Mesothelial cell of epicardium (in vitro differentiated cells): ENCODE measurements around the gene OLFML2A. TPM values are rescaled to one million over a fixed set of nuclear protein-coding genes. Genes with fewer than 3 reads are reported as not detected.
"Not testable (repeated sequence)": the region's sequence is repeated elsewhere in the genome, so short reads cannot be mapped to it uniquely, and the experiment has no call there.

ENCODE experiments used
- DNase-seq, 2 experiments: peaks; one replicate each; pipeline ENCODE4 v3.0.0; 2021; ENCODE audit warnings: low spot score in 2 of 2; ENCODE audit not compliant: unreplicated experiment in 2 of 2
- H3K27ac Mint-ChIP-seq: 2 replicates; pipeline ENCODE4 v1.8.0; 2021; ENCODE audit warnings: mixed read lengths
- H3K27me3 Mint-ChIP-seq: 2 replicates; pipeline ENCODE4 v1.8.0; 2021; ENCODE audit warnings: low read depth, mixed read lengths
- H3K36me3 Mint-ChIP-seq: 2 replicates; pipeline ENCODE4 v1.8.0; 2021; ENCODE audit warnings: mixed read lengths
- H3K4me1 Mint-ChIP-seq: 2 replicates; pipeline ENCODE4 v1.8.0; 2021; ENCODE audit warnings: mixed read lengths
- H3K4me3 Mint-ChIP-seq: 2 replicates; pipeline ENCODE4 v1.8.0; 2021; ENCODE audit warnings: mild to moderate bottlenecking, moderate library complexity, mixed read lengths
- H3K9me3 Mint-ChIP-seq: 2 replicates; pipeline ENCODE4 v1.8.0; 2021; ENCODE audit warnings: mixed read lengths
- total RNA-seq: library from RNA; stranded (reverse); gene quantifications from 3 replicates; pipeline ENCODE4 v1.2.1, GENCODE V29; 2021
- TF ChIP-seq, protein P1 (sequence below): fragments of 200-600 bp; sonication (generic); IDR thresholded peaks from one replicate; pipeline ENCODE4 v1.5.0; 2021; ENCODE audit warnings: antibody characterized with exemption; ENCODE audit not compliant: unreplicated experiment

Gene OLFML2A
- total RNA-seq, 1 donor from 2014 or later, result 37.4 TPM

DNA sequence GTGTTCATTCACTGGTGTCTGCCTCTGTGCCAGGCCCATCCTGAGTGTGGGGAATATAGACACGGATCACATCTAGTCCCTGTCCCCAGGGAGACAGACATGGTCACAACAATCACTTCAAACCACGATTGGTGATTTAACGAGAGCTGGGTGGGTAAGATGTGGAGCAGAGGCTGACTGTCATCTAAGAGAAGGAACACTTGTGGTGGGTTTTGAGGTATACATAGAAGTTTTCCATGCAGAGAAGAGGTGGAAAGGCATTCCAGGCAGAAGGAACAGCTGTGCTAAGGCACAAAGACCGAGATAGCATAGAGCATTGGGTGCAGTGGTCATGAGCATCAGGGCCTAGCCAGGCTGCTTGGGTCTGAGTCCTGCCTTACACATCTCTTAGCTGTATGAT, 53.7 kb downstream of the OLFML2A start:
- peaks cover 6% of the 10 kb centered on the region for H3K9me3 Mint-ChIP-seq
- DNase-seq, result no peak
- H3K36me3 Mint-ChIP-seq, result peaks cover 3% of the 10 kb centered on the region
- no peak overlapping the region for H3K27ac Mint-ChIP-seq
- TF ChIP-seq, protein P1, sequence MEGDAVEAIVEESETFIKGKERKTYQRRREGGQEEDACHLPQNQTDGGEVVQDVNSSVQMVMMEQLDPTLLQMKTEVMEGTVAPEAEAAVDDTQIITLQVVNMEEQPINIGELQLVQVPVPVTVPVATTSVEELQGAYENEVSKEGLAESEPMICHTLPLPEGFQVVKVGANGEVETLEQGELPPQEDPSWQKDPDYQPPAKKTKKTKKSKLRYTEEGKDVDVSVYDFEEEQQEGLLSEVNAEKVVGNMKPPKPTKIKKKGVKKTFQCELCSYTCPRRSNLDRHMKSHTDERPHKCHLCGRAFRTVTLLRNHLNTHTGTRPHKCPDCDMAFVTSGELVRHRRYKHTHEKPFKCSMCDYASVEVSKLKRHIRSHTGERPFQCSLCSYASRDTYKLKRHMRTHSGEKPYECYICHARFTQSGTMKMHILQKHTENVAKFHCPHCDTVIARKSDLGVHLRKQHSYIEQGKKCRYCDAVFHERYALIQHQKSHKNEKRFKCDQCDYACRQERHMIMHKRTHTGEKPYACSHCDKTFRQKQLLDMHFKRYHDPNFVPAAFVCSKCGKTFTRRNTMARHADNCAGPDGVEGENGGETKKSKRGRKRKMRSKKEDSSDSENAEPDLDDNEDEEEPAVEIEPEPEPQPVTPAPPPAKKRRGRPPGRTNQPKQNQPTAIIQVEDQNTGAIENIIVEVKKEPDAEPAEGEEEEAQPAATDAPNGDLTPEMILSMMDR, result no peak
- peaks cover 23% of the 10 kb centered on the region for H3K4me1 Mint-ChIP-seq
- no peak overlapping the region for H3K4me3 Mint-ChIP-seq
- no peaks in the 10 kb centered on the region for H3K27me3 Mint-ChIP-seq

DNA sequence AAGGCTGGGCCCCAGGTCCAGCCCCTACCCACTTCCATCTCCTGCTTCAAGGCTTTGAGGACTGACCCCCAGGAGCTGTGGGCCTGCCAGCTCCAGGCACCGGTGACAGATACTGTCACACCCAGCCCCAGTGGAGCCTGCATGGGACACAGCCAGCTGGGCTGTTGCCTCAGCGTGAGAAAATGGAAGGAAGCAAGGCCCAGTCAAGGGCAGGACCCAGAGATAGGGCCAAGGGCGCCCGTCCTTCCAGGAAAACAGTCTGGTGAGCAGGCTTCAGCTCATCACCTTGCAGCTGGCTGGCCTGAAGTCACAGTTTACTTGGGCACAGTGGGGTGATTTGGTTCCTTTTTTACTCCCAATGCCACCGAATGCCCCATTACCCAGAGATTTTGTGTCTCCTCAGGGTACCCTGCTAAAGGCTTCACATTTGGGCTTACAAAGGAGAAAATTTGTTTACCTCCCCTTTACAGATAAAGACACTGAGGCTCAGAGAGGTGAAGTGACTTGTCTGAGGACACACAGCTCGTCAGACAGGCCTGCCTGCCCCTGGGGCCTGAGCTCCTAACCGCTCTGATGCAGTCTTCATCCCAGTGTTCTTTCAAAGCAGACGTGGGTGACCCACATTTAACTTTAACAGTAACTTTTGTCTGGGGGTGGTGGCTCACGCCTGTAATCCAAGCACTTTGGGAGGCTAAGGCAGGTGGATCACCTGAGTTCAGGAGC, 54.9 kb downstream of the OLFML2A start:
- Mint-ChIP-seq H3K9me3 (no peaks in the 10 kb centered on the region), H3K27ac (no peak overlapping the region), H3K27me3 (no peaks in the 10 kb centered on the region), H3K4me1 (peaks cover 28% of the 10 kb centered on the region), H3K36me3 (no peaks in the 10 kb centered on the region), H3K4me3 (no peak overlapping the region)
- no peak for DNase-seq
- TF ChIP-seq, protein P1, result no peak

DNA sequence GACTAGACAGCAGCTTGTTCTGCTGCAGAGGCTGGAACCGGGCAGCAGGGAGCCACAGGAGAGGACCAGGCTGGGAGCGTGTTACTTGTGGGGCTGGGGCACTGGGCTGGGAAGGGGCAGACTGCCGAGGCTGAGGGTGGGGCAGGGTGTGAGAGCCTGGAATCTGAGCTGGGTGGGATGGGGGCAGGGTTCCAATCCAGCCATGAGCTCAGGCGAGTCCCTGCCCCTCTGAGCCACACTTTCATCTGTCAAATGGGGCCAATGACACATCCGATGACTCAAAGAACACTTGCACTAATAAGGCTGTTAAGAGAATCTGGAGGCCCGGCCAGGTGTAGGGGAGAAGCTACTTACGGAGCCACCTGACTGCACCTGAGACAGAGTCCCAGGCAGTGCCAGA, 57.7 kb downstream of the OLFML2A start:
- no peak for DNase-seq
- no peaks in the 10 kb centered on the region for H3K9me3 Mint-ChIP-seq
- H3K27ac Mint-ChIP-seq, result peak overlapping the region; percentile 93

DNA sequence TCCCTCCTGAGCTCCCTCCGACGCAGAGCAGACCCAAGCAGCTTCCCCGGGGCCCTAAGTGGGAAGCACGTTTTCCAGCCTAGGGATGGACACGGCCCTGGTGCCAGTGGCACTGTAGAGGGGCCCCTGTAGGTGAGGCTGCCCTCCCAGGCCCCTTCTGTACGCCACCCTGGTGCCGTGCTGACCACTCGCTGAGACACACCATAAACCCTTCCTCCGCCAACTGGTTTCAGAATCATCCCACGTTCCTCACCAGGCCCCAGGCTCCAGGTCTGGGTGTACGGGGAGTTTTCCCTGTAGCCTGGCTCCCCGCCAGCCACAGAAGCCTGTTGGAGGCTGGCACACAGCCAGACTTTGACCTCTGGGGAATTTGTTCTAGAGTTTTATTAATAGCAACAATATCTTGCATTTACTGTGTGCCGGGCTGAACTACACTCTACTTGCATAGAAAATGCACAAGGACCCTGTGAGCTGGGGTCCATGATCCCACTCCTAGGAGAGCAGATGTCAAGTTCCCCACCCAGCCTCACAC, 58.2 kb downstream of the OLFML2A start:
- no peaks in the 10 kb centered on the region for H3K9me3 Mint-ChIP-seq
- peak overlapping the region; percentile 17 for H3K4me3 Mint-ChIP-seq
- H3K27me3 Mint-ChIP-seq, result no peaks in the 10 kb centered on the region
- H3K4me1 Mint-ChIP-seq, result peaks cover 27% of the 10 kb centered on the region
- peak overlapping the region; percentile 93 for H3K27ac Mint-ChIP-seq
- TF ChIP-seq, protein P1, result no peak
- peak; percentile 89 to 95 for DNase-seq
- no peaks in the 10 kb centered on the region for H3K36me3 Mint-ChIP-seq

More for the DNA sequence above, 57.7 kb downstream of the OLFML2A start:
- Mint-ChIP-seq H3K4me1 (peaks cover 28% of the 10 kb centered on the region), H3K36me3 (no peaks in the 10 kb centered on the region), H3K27me3 (no peaks in the 10 kb centered on the region), H3K4me3 (no peak overlapping the region)
- TF ChIP-seq, protein P1, result no peak

DNA sequence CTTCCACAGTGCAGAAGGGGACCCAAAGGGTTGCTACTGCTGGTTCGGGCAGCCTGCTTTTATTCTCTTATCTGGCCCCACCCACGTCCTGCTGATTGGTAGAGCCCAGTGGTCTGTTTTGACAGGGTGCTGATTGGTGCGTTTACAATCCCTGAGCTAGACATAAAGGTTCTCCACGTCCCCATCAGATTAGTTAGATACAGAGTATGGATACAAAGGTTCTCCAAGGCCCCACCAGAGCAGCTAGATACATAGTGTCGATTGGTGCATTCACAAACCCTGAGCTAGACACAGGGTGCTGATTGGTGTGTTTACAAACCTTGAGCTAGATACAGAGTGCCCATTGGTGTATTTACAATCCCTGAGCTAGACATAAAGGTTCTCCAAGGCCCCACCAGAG, 61.2 kb downstream of the OLFML2A start:
- not testable (repeated sequence) for DNase-seq, H3K9me3 Mint-ChIP-seq, H3K36me3 Mint-ChIP-seq, H3K4me3 Mint-ChIP-seq, H3K27ac Mint-ChIP-seq, H3K27me3 Mint-ChIP-seq
- peaks cover 35% of the 10 kb centered on the region for H3K4me1 Mint-ChIP-seq

DNA sequence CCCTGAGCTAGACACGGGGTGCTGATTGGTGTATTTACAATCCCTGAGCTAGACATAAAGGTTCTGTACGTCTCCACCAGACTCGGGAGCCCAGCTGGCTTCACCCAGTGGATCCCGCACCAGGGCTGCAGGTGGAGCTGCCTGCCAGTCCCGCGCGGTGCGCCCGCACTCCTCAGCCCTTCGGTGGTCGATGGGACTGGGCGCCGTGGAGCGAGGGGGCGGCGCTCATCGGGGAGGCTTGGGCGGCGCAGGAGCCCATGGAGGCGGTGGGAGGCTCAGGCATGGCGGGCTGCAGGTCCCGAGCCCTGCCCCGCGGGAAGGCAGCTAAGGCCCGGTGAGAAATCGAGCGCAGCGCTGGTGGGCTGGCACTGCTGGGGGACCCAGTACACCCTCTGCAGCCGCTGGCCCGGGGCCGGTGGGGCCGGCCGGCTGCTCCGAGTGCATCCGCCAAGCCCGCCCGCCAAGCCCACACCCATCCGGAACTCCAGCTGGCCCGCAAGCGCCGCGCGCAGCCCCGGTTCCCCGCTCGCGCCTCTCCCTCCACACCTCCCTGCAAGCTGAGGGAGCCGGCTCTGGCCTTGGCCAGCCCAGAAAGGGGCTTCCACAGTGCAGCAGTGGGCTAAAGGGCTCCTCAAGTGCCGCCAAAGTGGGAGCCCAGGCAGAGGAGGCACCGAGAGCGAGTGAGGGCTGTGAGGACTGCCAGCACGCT, 61.8 kb downstream of the OLFML2A start:
- not testable (repeated sequence) for DNase-seq, H3K27me3 Mint-ChIP-seq, H3K9me3 Mint-ChIP-seq, H3K4me3 Mint-ChIP-seq, H3K27ac Mint-ChIP-seq, H3K36me3 Mint-ChIP-seq
- peaks cover 37% of the 10 kb centered on the region for H3K4me1 Mint-ChIP-seq
